Stimulated activated CD4-positive, alpha-beta T cell treated with anti-CD3 and anti-CD28 coated beads, Interleukin-1b, Interleukin-23, amount 100 ng/mL, for 48 hours (primary cell): ENCODE measurements around the gene CPZ.
"Not testable (repeated sequence)": the region's sequence is repeated elsewhere in the genome, so short reads cannot be mapped to it uniquely, and the experiment has no call there.

ENCODE experiments used
- DNase-seq: peaks from one replicate; pipeline ENCODE4 v3.0.0-alpha.2; 2020

CPZ gene

DNA sequence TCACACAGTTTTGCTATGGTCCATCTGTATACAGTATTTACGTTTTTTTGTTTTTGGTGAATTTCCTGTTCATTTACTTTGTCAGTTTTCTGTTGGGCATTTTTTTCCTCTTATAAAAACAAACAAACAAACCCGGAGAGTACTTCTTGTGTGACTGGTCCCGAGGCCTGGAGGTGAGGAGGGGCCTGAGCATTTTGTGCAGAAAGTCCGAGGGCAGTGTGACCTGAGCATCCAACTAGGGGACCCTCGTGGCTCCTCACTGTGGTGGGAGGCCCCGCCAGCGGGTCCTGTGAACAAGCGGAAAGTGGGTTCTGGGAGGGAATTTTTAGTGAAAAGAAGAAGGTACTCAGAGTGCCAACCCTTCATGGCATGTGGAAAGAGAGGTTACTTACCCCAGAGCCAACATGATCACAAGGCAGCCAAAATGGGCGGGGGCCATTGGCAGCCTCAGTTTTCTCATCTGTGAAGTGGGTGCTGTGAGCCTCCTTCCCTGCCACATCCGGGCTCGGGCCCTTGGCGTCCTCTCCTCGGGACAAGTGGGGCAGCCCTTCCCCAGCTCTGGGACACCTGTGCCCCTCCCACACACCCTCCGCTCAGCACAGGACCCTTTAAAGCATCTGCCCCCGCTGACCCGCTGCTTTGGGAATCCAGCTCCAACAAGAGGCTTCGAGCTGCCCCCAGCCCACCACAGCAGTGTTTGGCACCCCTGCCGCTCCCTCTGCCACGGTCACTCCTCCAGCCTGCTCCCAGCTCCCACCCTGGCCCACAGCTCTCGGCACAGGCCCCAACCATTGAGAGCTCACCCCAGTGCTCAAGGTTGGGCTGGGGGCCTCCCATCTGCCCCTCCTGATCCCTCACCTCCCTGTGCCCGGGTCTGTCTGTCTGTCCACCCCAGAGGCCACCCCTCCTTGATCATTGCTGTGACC, 35.2 kb upstream of the CPZ start:
- no peak for DNase-seq

- no peak for DNase-seq
Measured at GRCh38 chr4:8558080-8558960, 34.2 kb upstream of the CPZ start.

DNA sequence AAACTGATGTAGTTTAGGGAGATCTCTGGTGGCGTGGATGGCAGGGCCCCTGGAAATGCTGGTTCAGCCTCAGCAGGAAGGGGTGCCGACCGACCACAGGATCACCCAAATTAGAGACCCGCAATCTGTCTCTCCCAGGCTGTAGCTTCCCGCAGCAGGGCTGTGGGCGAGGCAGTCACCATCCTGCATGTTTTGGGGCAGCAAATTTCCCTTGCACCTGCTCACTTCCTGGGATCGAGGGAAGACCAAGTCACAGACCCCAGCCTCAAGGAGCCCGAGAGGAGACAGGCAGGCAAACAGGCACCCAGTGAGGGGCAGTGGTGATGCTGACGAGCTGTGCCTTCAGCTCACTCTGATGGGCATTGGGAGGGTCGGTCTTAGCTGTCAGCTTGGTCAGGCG, 33.6 kb upstream of the CPZ start:
- DNase-seq = no peak

GRCh38 chr4:8559524-8560264, 32.9 kb upstream of the CPZ start:
- DNase-seq = no peak

GRCh38 chr4:8560265-8561047, 32.1 kb upstream of the CPZ start:
- no peak for DNase-seq

DNA sequence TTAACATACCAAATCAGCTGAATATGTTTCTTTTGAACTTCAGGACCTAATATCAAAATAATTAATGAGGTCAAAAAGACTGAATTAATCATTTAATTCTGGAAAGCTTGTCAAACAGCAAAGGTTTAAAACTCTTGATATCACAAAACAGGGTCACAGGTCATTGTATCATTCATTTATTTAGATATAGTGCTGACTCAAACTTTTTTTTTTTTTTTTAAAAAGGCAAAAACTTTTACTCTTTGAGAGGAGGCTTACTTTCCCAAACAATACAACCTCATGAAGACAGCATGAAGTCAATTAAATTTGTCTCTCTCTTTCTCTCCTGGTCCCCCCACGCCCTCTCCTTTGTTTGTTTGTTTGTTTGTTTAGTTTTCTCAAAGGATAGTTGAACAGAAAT, 28.0 kb upstream of the CPZ start:
- no peak for DNase-seq

DNA sequence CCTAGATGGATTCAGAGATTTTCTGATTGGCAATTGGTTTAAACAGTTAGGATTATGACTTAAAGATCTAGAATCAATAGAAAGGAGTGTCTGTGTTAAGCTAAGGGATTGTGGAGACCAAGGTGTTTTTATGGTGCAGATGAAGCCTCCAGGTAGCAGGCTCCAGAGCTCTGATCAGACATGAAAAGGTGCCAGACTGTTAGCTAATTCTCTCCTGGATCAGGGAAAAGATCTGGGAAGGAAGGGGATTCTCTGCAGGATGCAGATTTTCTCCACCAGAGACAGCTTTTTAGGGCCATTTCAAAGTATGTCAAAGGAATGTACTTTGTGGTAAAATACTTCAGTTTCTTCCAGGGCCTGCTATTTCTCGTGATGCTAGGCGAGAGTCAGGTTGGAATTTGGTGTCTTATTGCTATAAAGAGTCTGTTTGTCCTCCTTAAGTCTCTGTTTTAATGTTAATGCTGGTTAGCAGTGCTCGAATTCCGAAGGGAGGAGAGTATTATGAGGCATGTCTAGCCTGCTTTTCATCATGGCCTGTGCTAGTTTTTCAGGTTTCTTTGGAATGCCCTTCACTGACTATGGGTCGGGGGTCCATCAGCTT, 24.4 kb upstream of the CPZ start:
- DNase-seq = no peak

DNA sequence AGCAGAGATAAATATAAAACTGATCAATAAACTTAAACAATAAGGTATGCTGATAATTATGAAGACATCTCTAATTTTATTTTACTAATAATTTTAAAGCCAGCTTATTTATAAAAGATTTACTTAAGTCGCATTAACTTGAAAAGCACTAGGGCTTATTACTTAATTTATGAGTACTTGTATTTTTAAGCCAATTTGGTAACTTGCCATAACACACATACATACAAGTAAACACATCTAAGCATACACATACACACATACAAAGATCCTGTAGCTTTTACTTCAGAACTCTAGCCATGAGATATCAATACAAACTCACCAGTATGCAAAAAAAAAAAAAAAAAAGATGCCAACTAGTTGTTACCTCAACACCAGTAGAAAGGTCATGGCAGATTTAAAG, 22.4 kb upstream of the CPZ start:
- no peak for DNase-seq

- no peak for DNase-seq
Measured at GRCh38 chr4:8571702-8572685, 20.6 kb upstream of the CPZ start.

- no peak for DNase-seq
Measured at GRCh38 chr4:8573266-8573665, 19.3 kb upstream of the CPZ start.

- DNase-seq = no peak
Measured at GRCh38 chr4:8574796-8575370, 17.7 kb upstream of the CPZ start.

- DNase-seq = no peak
Measured at GRCh38 chr4:8575457-8575856, 17.1 kb upstream of the CPZ start.

- DNase-seq = not testable (repeated sequence)
Measured at GRCh38 chr4:8576591-8576990, 16.0 kb upstream of the CPZ start.

DNA sequence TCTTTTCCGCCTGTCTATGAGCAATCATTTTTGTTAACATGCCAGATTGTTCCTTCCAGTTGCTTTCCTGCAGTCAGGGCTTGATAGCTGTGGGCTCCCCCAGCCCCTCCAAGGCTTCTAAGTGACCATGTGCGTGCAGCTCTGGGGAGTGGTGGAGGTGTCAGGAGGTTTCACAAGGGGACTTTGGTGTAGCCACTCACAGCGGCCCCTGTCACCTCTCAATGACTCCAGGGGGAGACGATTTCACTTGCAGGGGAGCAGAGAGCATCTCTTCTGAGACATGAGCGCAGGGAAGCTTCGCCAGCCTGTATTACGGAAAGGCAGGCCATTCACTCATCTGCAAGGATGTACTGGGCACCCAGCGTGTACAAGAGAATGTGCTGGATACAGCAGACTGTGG, 15.5 kb upstream of the CPZ start:
- DNase-seq = no peak

DNA sequence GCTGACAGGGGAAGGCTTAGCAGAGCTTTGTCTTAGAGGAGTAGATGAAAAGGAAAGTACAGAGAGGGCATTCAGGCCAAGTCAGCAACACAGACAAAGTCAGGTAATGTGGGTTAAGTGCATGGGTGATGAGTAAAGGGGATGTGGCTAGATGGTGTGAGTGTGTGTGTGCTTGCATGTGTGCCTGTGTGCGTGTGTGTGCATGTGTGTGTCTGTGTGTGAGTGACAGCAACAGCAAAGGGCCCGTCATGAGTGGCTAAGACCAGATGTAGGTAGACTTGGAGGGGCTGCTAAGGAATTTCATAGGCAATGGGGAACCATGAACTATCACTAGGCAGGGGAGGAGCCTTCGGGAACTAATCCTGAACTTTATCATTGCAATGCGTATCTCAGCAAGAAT, 14.6 kb upstream of the CPZ start:
- DNase-seq = no peak

DNA sequence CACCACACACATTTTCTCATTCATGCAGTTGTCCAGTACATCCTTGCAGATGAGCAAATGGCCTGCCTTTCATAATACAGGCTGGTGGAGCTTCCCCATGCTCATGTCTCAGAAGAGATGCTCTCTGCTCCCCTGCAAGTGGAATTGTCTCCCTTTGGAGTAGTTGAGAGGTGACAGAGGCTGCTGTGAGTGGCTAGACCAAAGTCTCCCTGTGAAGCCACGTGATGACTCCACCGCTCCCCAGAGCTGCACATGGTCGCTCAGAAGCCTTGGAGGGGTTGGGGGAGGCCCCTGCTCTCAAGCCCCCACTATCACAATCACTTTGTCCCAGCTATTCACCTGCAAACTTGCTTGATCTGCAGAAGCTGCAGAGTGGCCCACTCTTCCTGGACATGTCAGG, 13.8 kb upstream of the CPZ start:
- DNase-seq = no peak

DNA sequence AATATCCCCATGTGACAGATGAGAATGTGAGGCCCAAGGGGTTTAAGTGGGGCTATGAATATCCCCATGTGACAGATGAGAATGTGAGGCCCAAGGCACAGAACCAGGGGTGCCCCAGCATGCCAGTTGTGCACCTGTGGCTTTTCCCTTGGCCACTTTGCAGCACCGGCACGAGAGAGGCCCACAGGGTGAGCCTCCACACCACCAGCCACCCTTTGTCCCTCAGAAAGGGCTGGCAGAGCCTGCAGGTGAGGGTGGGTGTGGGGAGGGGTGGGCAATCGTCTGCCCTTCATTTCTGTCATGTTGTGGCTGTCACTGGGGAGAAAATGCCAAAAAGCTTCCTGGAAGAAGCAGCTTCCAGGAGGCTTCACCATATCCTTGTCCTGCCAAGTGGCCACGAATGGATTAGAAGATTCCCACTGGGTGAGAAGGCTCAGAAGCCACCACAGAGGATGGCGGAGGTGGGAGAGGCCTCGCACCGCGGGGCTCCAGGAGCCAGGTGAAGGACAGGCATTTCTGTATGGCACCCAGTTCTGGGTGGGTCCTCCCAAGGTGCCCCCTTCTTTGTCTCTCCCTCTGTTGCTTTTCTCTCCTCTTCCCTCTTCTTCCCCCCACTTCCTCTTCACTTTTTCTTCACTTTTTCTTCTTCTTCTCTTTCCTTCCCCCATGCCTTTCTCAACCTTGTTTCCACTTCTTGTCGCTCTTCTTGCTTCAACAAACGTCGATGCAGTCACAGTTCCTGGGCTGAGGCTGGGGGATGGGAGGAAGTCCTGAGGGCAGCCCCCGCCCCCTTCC, 12.8 kb upstream of the CPZ start:
- no peak for DNase-seq

- peak; percentile 34 for DNase-seq
Measured at GRCh38 chr4:8580321-8581093, 12.1 kb upstream of the CPZ start, which contains the start of gene GPR78. Gene GPR78, plus strand, starts transcription at chr4:8580392. Its CDS starts 591 bp downstream, at chr4:8580983.
